Smooth muscle cell of the brain vasculature (primary cell): ENCODE results near the gene CRIM1.

Experiments
- DNase-seq: peaks from one replicate; pipeline ENCODE4 v3.0.0-alpha.2; 2012; ENCODE audit warnings: low read depth, low spot score

The CRIM1 gene

DNA sequence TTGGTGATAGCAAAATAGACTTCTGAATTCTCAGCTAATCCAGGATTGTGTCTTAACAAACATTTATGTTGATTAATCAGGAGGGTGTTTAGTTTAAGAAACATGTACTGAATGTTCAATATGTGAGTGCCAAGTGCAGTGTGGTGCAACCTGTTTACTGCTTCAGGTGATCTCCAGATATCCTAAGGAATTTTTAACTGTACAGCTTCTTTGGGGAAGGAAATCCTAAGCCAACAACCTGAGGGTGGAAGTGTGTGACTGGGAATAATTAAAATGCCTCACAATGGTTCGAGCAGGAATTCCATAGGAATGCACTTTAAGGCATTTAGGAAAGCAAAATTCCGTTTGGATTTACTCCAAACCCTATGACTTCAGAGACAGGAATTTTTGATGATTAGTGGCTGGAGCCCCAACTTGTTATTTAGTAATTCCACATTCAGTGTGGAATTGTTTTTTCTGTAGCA, 16.4 kb downstream of the CRIM1 start:
- no peak for DNase-seq

DNA sequence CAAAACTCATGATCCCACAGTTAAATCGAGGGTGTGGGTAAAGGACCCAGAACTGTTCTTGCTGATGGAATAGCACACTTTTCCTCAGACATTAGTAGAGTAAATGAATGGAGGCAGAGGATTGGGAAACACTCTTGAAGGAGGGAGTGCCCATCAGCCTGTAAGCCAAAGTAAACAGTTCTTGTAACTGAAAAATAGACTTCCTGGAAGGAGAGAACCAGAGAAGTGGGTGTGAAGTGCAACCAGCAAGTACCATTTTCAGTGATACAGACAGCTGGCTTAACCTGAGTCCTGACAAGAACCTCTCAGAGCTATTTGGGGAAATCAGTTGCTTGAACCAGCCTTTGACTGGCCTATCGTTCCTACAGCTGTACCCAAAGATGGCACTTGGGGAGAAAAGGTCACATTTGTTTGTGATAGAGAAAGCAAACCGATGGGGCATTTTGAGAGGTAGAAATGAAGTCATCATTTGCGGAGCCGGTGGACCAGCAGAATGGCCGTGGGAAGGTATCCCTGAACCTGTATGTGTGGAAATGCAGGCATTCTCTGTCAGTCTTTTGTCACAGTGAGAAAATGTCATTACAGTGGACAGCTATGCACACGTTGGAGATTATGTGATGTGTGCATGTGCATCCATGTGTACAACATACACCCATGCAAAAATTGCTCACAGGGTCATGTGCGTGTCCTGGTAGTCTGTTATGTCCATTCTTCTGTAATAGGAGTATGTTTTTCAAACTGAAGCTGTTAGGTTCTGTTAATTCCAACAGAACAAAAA, 17.8 kb downstream of the CRIM1 start:
- DNase-seq = no peak

DNA sequence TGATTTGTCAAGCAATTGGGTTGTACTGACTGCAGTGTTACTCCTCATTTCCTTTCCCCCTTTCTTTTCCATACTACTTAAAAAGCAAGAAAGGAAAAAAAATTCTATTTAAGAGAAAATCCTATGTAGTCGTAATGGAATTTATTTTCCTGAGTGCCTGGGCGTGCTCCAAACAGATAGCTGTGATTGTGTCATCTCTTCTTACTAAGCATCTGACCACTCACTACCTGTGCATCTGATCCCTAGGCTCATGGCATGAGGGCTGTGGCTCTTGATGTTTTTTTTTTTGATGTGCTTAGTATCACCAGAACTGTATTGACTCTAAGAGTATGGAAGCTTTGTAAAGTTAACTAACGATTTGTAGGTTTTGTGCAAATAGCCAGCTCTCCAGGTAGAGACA, 19.0 kb downstream of the CRIM1 start:
- no peak for DNase-seq

GRCh38 chr2:36376319-36376765, 20.8 kb downstream of the CRIM1 start:
- no peak for DNase-seq

DNA sequence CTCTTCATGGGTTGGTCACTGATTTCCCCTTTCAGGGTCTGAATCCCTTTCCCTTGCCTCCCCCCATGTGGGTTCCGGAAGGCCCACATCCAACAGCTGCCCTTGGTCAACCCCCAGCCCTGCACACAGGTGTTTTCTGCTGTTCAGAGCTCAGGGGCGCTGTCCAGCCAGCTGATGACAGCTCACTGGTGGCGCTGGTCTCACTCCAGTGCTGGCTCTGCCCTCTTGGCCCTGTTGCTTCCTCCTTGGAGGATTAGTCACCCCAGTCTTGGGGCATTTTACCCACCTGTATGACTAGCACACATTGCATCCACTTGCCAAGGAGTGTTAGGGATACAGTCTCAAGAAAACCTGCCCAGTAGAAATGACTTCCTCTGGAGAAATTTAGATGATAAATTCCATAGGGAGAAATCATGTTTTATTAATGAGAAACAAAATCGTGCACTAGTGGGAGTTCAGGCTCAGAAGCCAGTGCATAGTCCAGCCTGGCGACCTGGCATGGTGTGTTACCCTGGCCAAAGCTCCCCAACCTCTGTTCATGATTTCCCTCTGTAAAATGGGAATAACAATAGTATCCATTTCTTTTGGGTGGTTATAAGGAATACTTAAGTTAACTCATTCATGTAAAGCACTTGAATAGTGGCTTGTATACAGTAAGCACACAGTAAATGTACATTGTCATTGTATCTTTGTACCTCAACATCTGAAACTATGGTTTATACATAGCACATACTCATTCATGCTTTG, 21.6 kb downstream of the CRIM1 start:
- no peak for DNase-seq

- no peak for DNase-seq
These were observed 24.3 kb downstream of the CRIM1 start for GRCh38 chr2:36379710-36380448.

GRCh38 chr2:36380624-36381481, 25.3 kb downstream of the CRIM1 start:
- peak; percentile 58 for DNase-seq

GRCh38 chr2:36381993-36382392, 26.4 kb downstream of the CRIM1 start:
- no peak for DNase-seq

GRCh38 chr2:36382472-36382871, 26.9 kb downstream of the CRIM1 start:
- DNase-seq = no peak

DNA sequence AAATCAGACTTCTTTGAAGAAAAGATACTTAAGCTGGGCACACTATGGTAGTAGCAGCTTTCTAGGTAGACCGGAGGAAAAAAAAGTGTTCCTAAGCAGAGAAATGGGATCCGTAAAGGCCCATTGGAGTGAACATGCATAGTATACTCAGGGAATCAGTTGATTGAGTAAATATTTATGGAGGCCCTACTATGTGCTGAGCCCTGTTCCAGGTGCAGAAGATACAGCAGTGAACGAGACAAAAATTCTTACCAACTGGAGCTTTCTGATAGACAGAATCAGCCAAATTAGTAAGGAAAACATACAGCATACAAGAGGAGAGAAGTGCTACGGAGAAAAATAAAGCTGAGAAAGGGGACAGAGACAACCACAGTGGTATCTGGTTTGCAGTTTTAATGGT, 28.1 kb downstream of the CRIM1 start:
- no peak for DNase-seq

DNA sequence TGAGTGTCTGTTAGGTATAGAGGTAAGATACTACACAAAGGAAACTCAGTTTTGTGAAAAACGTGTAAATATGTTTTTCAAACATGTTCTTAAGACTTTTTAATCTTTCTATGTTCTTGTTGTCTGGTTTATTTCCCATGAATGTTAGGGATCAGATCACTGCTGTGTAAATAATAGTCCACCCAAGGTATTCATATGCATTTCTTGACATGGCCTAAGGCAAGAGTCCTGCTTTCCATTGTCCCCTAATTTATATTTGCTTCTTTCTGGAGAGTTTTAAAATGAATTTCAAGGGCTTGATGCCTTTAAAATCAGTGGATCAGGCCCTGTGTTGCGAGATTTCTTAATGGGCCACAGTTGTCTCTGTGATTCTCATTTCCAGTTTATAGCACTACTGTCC, 28.9 kb downstream of the CRIM1 start:
- no peak for DNase-seq

- no peak for DNase-seq
These were observed 30.0 kb downstream of the CRIM1 start for GRCh38 chr2:36385603-36386002.

GRCh38 chr2:36387258-36387916, 31.8 kb downstream of the CRIM1 start:
- no peak for DNase-seq

- no peak for DNase-seq
These were observed 32.9 kb downstream of the CRIM1 start for GRCh38 chr2:36388472-36388871.

DNA sequence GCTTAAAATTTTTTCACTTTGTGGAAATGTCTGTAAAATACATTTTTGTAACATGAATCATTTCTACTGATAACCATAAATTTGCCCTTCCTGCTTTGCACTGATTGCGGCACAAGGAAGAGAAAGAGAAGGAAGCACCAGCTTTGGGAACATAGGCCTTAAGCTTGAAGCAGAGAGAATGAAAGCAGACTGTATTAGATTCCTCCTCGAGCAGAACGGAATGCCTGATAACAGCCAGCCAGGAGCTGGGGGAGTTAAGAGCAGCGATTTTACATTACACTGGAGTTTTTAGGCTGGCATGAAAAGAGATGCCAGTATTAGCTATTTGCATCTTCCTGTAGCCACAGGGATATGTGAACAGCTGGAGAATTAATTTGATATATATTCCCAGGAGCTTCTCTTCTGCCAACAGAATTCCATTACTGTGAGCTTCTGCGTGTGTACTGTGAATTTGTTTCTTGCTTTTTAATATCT, 33.5 kb downstream of the CRIM1 start:
- DNase-seq = no peak

GRCh38 chr2:36389577-36389976, 34.0 kb downstream of the CRIM1 start:
- no peak for DNase-seq

DNA sequence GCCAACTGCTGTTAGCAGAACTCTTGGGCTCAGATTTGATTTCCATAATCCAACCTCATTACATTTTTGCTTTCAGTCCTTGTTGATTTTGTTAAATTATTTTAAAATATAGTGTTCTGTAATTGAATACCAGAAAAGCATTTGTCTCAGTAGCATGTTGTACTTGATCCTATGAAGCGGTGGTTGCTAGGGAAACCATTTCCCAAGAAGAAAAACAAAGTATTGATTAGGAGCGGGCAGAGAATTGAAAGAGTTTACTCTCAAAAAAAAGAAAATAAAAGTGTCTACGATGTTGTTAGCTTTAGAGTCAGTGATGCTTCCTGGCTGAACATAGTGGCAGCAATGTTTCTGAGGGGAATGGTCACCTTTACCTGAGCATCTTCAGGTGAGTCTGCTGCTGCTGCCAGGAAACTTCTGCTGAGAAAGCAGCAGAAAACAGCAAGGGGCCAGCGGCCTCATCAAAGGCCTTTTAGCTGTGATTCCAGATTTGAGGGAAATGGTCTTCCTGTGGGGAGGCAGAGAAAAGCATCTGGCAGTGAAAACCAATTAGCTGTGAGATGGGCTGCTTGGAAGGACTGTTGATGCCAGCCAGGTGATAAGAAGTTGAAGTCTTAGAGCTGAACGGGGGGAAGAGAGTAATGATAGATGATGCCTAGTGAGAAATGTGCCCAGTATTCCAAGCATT, 37.1 kb downstream of the CRIM1 start:
- DNase-seq = no peak

DNA sequence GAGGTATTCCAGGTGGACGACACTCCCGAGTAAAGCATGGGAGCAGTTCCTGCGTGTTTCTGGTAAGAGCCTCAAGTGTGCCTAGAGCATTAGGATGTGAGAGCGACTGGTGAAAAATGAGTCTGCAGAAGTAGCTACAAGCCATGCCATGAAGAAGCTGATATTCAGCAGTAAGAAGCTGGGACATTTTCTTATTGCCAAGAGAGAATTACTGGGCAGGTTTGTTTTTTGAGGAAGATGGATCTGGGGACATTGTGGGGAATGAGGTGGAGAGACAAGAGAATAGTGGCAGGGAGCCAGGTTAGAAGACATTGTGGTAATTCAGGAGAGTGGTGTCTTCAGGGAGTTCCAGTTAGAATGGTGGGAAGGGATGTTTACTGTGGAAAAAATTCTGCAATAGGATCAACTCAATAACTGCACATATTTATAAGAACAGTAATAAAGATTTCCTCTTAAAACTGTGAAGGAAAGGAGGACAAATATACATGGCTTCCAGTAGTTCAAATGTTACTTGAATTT, 38.2 kb downstream of the CRIM1 start:
- no peak for DNase-seq

- no peak for DNase-seq
These were observed 39.2 kb downstream of the CRIM1 start for GRCh38 chr2:36394804-36395203.

DNA sequence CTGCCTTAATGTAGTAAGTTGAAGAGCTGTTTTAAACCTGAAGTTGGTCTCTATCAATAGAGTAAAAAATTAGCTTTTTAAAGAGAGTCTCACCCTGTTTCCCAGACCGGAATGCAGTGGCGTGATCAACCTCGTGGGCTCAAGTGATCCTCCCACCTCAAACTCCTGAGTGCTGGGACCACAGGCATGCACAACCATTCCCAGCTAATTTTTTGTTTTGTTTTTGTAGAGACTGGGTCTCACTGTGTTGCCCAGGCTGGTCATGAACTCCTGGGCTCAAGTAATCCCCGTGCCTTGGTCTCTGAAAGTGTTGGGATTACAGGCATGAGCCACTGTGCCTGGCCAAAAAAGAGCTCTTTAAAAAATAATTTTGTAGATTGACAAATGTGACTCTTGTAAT, 40.3 kb downstream of the CRIM1 start:
- no peak for DNase-seq
